ENCODE data around the gene TBC1D24. TPM values are rescaled to one million over a fixed set of nuclear protein-coding genes. Genes with fewer than 3 reads are reported as not detected.
A peak's percentile ranks its signal among the peaks of the same experiment; 100 is the strongest.

The TBC1D24 gene
- total RNA-seq, 2 donors from 2014 or later = 9.8 to 15.1 TPM

GRCh38 chr16:2466667-2467527 is 8.0 kb upstream of the TBC1D24 start:
- no peak for DNase-seq
- intact Hi-C loops (cut with DNase I) = no loop called here
- no peak for ATAC-seq

DNA sequence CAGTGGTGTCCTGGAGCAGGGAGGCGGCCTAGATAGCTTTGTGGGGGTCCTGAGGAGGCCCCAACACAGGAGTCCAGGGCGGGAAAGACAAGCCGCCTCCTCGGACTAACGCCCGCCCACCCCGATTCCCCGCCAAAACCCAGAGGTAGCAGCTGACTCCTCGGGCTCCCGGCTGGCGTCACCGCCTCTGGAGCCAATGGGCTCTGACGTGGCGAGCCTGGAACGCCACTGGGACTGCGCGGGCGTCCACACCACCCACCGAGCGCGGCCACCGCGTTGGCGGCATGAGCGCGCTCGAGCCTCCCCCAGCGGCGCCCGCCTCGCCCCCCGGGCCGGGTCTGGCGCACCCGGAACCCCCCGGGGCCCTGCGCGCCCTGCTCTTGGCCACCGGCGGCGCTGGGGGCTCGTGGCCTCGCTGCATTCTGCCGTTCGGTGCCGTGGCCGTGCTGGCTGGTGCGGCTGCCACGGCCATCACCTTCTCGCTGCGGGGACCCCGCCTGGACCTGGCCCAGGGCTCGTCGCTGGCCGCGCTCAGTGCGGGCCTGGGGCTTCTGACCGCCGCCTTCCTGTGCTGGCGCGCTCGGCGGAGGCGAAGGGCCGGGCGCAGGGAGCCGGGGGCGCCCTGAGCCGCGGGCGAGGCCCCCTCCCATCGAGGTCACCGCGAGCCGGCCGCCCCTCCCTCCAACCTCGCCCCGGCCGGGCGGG is 7.2 kb upstream of the TBC1D24 start:
- ATAC-seq = peak; percentile 76 to 84
- intact Hi-C loops (cut with DNase I) = no loop called here
- DNase-seq = peak; percentile 90

- ATAC-seq (peak; percentile 9 to 39), DNase-seq (no peak)
- intact Hi-C loops (cut with DNase I) = no loop called here
These were observed 6.6 kb upstream of the TBC1D24 start for GRCh38 chr16:2468233-2468724.

- ATAC-seq (peak; percentile 3 to 9), DNase-seq (no peak)
- intact Hi-C loops (cut with DNase I) = no loop called here
These were observed 6.1 kb upstream of the TBC1D24 start for GRCh38 chr16:2468725-2469398.

- ATAC-seq (no peak), DNase-seq (no peak)
- intact Hi-C loops (cut with DNase I) = no loop called here
These were observed 5.3 kb upstream of the TBC1D24 start for GRCh38 chr16:2469399-2470233.

DNA sequence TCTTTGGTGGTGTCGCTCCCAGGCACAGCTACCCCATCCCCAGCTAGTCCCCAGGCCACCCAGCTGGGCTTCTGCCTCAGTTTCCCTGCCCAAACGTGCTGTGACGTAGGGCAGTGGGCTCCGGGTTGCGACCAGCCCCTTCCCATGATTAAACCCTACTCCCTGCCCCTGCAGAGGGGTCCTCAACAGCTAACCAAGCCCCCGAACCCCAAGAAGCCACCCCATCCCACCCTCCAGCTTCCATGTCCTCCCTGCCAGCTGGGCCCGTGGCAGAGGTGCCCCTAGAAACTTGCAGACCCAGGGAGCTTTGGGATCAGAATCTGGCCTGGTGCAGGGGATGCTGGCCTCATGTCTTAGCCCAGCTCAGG is 4.7 kb upstream of the TBC1D24 start:
- intact Hi-C loops (cut with DNase I) = no loop called here
- ATAC-seq (no peak), DNase-seq (no peak)

- intact Hi-C loops (cut with DNase I) = no loop called here
- DNase-seq (no peak), ATAC-seq (no peak)
These were observed 4.3 kb upstream of the TBC1D24 start for GRCh38 chr16:2470603-2471015.

DNA sequence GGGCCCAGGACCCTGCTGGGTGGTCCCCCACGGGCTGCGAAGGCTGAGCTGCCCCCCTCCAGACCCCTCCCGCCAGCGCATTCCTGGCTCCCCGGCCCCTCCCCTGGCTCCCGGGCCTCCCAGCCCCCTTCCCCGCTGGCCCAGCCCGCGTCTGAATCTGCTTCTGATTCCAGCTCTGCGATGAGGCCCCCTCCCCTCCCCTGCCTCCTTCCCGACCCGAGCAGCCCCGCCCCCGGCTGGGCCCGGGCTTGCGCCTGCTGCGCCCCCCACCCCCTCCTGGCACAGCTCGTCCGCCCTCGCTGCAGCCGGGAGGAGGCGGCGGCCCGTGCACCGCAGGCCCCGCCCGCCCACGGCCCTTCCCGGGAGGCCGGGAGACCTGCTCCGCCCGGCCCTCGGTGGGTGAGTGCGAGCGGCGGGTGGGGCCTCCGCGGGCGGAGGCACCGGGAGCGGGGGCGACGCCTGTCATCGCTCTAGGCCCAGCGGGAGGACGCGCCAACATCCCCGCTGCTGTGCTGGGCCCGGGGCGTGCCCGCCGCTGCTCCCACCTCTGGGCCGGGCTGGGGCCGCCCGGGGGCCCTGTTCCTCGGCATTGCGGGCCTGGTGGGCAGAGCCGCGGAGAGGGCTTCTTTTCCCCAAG is 3.8 kb upstream of the TBC1D24 start, which contains the start of gene NTN3:
Gene NTN3, plus strand, starts transcription at position 282 of the 637 bp plus-strand sequence. CDS start 405 bp downstream, outside the sequence.
- intact Hi-C loops (cut with DNase I) = no loop called here
- peak in 1 of 2 donors; percentile 2 for ATAC-seq
- DNase-seq = no peak

DNA sequence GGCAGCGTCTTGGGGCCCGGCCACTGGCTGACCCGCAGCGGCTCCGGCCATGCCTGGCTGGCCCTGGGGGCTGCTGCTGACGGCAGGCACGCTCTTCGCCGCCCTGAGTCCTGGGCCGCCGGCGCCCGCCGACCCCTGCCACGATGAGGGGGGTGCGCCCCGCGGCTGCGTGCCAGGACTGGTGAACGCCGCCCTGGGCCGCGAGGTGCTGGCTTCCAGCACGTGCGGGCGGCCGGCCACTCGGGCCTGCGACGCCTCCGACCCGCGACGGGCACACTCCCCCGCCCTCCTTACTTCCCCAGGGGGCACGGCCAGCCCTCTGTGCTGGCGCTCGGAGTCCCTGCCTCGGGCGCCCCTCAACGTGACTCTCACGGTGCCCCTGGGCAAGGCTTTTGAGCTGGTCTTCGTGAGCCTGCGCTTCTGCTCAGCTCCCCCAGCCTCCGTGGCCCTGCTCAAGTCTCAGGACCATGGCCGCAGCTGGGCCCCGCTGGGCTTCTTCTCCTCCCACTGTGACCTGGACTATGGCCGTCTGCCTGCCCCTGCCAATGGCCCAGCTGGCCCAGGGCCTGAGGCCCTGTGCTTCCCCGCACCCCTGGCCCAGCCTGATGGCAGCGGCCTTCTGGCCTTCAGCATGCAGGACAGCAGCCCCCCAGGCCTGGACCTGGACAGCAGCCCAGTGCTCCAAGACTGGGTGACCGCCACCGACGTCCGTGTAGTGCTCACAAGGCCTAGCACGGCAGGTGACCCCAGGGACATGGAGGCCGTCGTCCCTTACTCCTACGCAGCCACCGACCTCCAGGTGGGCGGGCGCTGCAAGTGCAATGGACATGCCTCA is 3.1 kb upstream of the TBC1D24 start:
- no peak for ATAC-seq
- no peak for DNase-seq
- intact Hi-C loops (cut with DNase I) = no loop called here

DNA sequence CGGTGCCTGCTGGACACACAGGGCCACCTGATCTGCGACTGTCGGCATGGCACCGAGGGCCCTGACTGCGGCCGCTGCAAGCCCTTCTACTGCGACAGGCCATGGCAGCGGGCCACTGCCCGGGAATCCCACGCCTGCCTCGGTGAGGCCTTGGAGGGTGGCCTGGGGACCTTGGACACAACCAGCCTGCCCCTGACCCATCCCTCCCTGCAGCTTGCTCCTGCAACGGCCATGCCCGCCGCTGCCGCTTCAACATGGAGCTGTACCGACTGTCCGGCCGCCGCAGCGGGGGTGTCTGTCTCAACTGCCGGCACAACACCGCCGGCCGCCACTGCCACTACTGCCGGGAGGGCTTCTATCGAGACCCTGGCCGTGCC is 2.5 kb upstream of the TBC1D24 start:
- intact Hi-C loops (cut with DNase I) = no loop called here
- no peak for DNase-seq

DNA sequence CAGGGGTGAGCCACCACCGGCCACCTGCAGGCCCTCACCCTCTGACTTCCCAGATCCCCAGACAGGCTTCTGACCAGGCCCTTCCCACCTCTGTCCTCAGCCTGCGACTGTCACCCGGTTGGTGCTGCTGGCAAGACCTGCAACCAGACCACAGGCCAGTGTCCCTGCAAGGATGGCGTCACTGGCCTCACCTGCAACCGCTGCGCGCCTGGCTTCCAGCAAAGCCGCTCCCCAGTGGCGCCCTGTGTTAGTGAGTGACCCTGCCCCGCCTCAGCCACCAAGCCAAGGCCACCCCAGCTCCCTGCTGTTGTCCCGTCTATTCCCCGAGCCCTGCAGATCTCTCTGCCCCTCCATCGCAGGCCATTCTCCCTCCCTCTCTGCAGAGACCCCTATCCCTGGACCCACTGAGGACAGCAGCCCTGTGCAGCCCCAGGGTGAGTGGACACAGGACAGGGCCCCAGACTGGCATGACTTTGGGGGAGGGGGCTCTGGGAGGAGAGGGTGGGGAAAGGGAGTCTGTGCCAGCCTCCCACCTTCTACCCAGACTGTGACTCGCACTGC is 2.0 kb upstream of the TBC1D24 start:
- DNase-seq (no peak), ATAC-seq (no peak)
- intact Hi-C loops (cut with DNase I) = no loop called here

More for the DNA sequence above, 2.5 kb upstream of the TBC1D24 start:
- ATAC-seq = no peak

GRCh38 chr16:2473446-2473926 is 1.4 kb upstream of the TBC1D24 start:
- no peak for ATAC-seq
- no peak for DNase-seq
- intact Hi-C loops (cut with DNase I) = no loop called here

DNA sequence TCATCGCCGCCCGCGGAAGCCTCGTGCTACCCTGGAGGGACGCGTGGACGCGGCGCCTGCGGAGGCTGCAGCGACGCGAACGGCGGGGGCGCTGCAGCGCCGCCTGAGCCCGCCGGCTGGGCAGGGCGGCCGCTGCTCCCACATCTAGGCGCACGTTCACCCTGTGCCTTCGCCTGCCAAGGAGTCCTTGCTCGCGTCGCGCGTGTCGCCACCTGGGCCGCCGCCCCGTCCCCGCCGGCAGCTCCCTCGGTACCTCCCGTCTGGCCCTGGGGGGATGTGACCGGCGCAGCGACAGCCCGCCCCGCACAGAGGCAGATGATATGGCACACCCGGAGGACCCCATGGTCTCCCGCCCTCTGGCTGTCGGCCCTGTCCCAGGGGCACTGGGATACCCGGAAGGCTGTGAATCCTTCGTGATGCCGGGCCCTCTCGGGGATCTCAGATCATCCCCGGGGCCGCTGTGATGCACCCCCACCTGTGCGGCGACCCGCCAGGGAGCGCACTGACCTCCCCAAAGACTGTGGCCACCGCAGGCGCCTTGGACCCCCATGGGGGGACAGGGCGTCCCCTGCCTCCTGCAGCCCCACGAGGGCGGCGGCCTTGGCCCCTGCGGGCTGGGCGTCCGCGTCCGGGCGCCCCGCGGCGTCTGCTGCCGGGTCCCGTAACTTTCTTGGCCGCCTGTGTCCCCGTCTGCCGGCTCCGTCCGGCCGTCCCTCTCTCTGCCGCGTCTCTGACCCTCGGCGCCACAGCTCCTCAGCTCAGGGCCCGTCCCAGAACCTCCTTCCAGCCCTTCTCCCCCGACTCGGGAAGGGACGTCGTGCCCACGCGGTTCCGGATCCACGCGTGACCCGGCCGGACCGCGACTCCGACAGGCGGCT is 689 bp upstream of the TBC1D24 start:
- intact Hi-C loops (cut with DNase I) = no loop called here
- peak; percentile 64 to 66 for ATAC-seq
- DNase-seq = peak; percentile 64

DNA sequence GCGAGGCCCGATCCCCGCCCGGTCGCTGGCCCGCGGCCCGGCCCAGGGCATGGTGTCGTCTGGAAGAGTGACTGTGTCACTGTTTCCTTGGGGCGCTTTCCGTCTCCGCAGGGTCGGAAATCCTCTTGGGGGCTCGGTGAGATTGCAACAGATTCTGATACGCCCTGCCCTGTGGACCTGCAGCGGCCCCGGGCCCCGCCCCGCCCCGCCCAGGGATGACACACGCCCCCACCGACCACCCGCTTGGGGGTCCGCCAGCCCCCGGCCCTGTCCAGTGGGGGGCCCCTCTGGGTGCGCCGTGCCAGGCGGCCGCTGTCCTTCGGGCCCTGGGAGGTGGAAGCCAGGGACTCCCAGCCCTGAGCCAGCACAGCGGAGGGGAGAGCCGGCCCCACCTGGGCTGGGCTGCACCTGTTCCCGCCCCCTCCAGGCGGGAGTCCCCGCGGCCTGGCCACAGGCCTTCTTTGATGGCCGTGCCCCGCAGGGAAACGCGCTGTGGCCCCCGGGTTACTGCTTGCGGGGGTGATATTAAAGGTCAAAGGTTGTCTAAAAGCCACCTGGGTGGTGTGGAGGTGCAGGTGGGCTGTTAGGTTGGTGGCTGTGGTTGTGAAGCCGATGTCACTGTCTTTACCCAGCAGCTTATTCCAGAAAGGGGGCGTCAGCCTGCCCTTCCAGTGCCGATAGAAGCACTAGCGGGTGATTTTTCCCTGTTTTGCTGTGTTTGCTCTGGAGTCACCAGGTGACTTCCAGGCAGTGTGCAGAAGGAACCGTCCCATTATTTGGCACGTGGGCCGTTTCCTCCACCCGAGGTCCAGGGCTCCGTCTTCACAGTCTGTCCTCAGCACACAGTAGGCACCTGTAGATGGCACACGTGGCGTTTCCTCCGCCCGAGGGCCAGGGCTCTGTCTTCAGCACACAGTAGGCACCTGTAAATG is 752 bp downstream of the TBC1D24 start:
- DNase-seq (no peak), ATAC-seq (no peak)
- intact Hi-C loops (cut with DNase I) = no loop called here

DNA sequence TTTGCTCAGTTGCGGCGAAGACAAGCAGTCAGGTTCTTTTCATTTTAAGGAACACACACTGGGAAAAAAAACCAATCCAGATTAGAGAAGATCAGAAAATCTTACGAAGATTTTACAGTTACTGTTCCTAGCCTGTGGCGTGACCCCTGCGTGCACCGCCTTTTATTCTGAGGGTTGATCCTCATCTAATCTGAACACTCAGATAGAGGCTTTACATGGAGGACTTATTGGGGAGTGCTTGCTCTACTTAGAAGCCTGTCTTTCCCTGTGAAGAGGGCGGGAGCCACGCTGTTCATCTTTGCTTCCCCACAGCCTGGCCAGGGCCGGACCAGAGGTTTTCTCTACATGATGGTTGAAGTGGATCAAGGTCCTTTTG is 1.4 kb downstream of the TBC1D24 start:
- no peak for ATAC-seq
- intact Hi-C loops (cut with DNase I) = no loop called here
- no peak for DNase-seq

All from left cardiac atrium (tissue), 4 donors.